HepG2 (cell line): ENCODE results near the gene SLC25A48. TPM values are rescaled to one million over a fixed set of nuclear protein-coding genes. Genes with fewer than 3 reads are reported as not detected.

Experiments
- ATF6 ChIP-seq: sonication (generic); formaldehyde crosslinking; conservative IDR thresholded peaks from 2 replicates; pipeline ENCODE4 v1.4.0; 2020; ENCODE audit warnings: missing genetic modification reagents
- CCDC6 ChIP-seq: sonication (generic); formaldehyde crosslinking; IDR thresholded peaks from 2 replicates; pipeline ENCODE4 v1.8.1; 2022; ENCODE audit warnings: mild to moderate bottlenecking, missing genetic modification reagents, moderate library complexity
- DRAP1 ChIP-seq: IDR thresholded peaks from 2 replicates; pipeline ENCODE4 v1.6.1; 2016; ENCODE audit warnings: missing genetic modification reagents, missing compliant biosample characterization
- ETV6 ChIP-seq: sonication (generic); formaldehyde crosslinking; conservative IDR thresholded peaks from 2 replicates; pipeline ENCODE4 v1.4.0; 2020; ENCODE audit warnings: missing genetic modification reagents
- KDM2A ChIP-seq: sonication (generic); formaldehyde crosslinking; IDR thresholded peaks from 2 replicates; pipeline ENCODE4 v1.4.0; 2020; ENCODE audit warnings: low read depth, missing genetic modification reagents, borderline replicate concordance
- LCORL ChIP-seq, 2 experiments: fragments of 450-650 bp in 1 of 2; sonication (generic) in 1 of 2; formaldehyde crosslinking in 1 of 2; IDR thresholded peaks; 2 replicates each; pipeline versions ENCODE4 v1.5.0 to v1.6.1; 2017 to 2020; ENCODE audit warnings: antibody characterized with exemption in 1 of 2, missing genetic modification reagents in 1 of 2
- NONO ChIP-seq, 2 experiments: fragments of 450-650 bp in 1 of 2; sonication (generic) in 1 of 2; formaldehyde crosslinking in 1 of 2; IDR thresholded peaks in 1 of 2; conservative IDR thresholded peaks in 1 of 2; 2 replicates each; pipeline versions ENCODE4 v1.6.1 to v1.8.0; 2017 to 2022; ENCODE audit warnings: mild to moderate bottlenecking in 1 of 2, missing genetic modification reagents in 1 of 2, moderate library complexity in 1 of 2
- PITX1 ChIP-seq: sonication (generic); formaldehyde crosslinking; IDR thresholded peaks from 2 replicates; pipeline ENCODE4 v1.5.1; 2020; ENCODE audit warnings: mild to moderate bottlenecking, missing genetic modification reagents
- SMAD9 ChIP-seq: sonication (generic); formaldehyde crosslinking; IDR thresholded peaks from 2 replicates; pipeline ENCODE4 v1.5.1; 2020; ENCODE audit warnings: mild to moderate bottlenecking, missing genetic modification reagents
- SRSF4 ChIP-seq: fragments of 200-400 bp; formaldehyde crosslinking; IDR thresholded peaks from one replicate; pipeline ENCODE4 v1.6.1; 2018; ENCODE audit warnings: mild to moderate bottlenecking, low read depth, low read length, moderate library complexity; ENCODE audit not compliant: poor library complexity, severe bottlenecking
- TAF15 ChIP-seq: fragments of 200-400 bp; formaldehyde crosslinking; IDR thresholded peaks from one replicate; pipeline ENCODE4 v1.6.1; 2018; ENCODE audit warnings: mild to moderate bottlenecking, low read depth, low read length; ENCODE audit not compliant: poor library complexity, severe bottlenecking
- TRAFD1 ChIP-seq: sonication (generic); formaldehyde crosslinking; IDR thresholded peaks from 2 replicates; pipeline ENCODE4 v1.5.1; 2020; ENCODE audit warnings: missing genetic modification reagents, mild to moderate bottlenecking, borderline replicate concordance
- ZBTB44 ChIP-seq: sonication (generic); formaldehyde crosslinking; IDR thresholded peaks from 2 replicates; pipeline ENCODE4 v1.4.0; 2020; ENCODE audit warnings: missing genetic modification reagents
- ZFP90 ChIP-seq: sonication (generic); formaldehyde crosslinking; IDR thresholded peaks from 2 replicates; pipeline ENCODE4 v1.8.0; 2022; ENCODE audit warnings: missing genetic modification reagents, mild to moderate bottlenecking, inconsistent platforms, borderline replicate concordance
- ZNF136 ChIP-seq: sonication (generic); formaldehyde crosslinking; IDR thresholded peaks from 2 replicates; pipeline ENCODE4 v1.8.1; 2022; ENCODE audit warnings: low read depth, mild to moderate bottlenecking, moderate library complexity, missing genetic modification reagents
- ZNF484 ChIP-seq: sonication (generic); formaldehyde crosslinking; IDR thresholded peaks from 2 replicates; pipeline ENCODE4 v1.5.1; 2020; ENCODE audit warnings: mild to moderate bottlenecking, low read depth, missing genetic modification reagents, borderline replicate concordance
- ZNF503 ChIP-seq: sonication (generic); formaldehyde crosslinking; IDR thresholded peaks from 2 replicates; pipeline ENCODE4 v1.4.0; 2020; ENCODE audit warnings: missing genetic modification reagents
- ZNF670 ChIP-seq: sonication (generic); formaldehyde crosslinking; IDR thresholded peaks from 2 replicates; pipeline ENCODE4 v1.8.0; 2022; ENCODE audit warnings: mild to moderate bottlenecking, missing genetic modification reagents, borderline replicate concordance
- ZSCAN31 ChIP-seq: sonication (generic); formaldehyde crosslinking; IDR thresholded peaks from 2 replicates; pipeline ENCODE4 v1.5.0; 2020; ENCODE audit warnings: low read depth, mild to moderate bottlenecking, missing genetic modification reagents
- polyA plus RNA-seq, 8 experiments: library from polyadenylated mRNA; depleted of rRNA in 3 of 8; stranded (reverse) in 7 of 8; unstranded in 1 of 8; fragments of >200 nt; fragmentation: Illumina TruSeq in 4 of 8; extraction: Trizol in 4 of 8; gene quantifications; 2 replicates each; pipeline versions ENCODE4 v1.2.1 to v1.2.3, GENCODE V29; 2011 to 2016; ENCODE audit warnings: low read depth in 4 of 8, missing spikeins in 1 of 8, mixed read lengths in 1 of 8; ENCODE audit not compliant: insufficient read depth in 1 of 8
- total RNA-seq, 5 experiments: library from RNA; depleted of rRNA; stranded (reverse); fragments of >200 nt; fragmentation: Illumina TruSeq; extraction: Trizol; gene quantifications; 2 replicates each; pipeline ENCODE4 v1.2.3, GENCODE V29; 2016; ENCODE audit warnings: low read depth in 1 of 5

SLC25A48 gene
- total and polyA plus RNA-seq, 2 of the 13 experiments (the other 11 are each of a cell fraction or from before 2014, with no cell fraction given): 0.17 to 4.5 TPM

- TF ChIP-seq ZSCAN31 (CRISPR knock-in tag) (no peak), TRAFD1 (CRISPR knock-in tag) (no peak), ZBTB44 (CRISPR knock-in tag) (no peak), CCDC6 (CRISPR knock-in tag) (no peak), ZFP90 (CRISPR knock-in tag) (peak; percentile 22; the same call in 1 of the 2 replicates), TAF15 (no peak), SRSF4 (no peak), SMAD9 (CRISPR knock-in tag) (no peak), NONO (IDR thresholded peaks at IDR 0.05) (no peak), NONO (CRISPR knock-in tag; conservative IDR thresholded peaks at IDR 0.05) (no peak), PITX1 (CRISPR knock-in tag) (no peak), ETV6 (CRISPR knock-in tag) (no peak), KDM2A (peak; percentile 55; the same call in 1 of the 2 replicates), ZNF484 (CRISPR knock-in tag) (no peak), DRAP1 (CRISPR knock-in tag) (no peak), LCORL (IDR thresholded peaks at IDR 0.05) (no peak), LCORL (CRISPR knock-in tag; IDR thresholded peaks at IDR 0.05) (no peak), ZNF136 (CRISPR knock-in tag) (no peak), ZNF670 (no peak), ZNF503 (CRISPR knock-in tag) (no peak), ATF6 (no peak)
Observed at GRCh38 chr5:135887447-135887864, 53.0 kb downstream of the SLC25A48 start (continued).
